ENCODE results near the gene PITPNM3.

PITPNM3 gene

DNA sequence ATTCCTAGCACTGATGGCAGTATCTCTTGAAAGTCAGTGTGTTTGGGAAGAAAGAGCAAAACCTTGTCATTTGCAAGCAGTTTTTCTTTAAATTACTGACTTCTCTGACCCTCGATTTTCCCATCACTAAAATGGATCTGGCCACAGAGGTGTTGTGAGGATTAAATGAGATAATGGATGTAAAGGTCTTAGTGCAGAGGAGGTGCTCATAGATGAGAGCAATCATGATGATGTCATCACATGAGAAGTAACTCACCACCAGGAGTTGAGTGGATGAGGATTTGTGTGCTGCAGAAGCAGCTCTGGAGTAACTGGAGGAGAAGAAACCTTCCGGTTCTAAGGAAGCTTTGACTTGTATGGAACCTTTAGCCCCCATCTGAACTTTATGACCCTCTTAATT is 30.6 kb downstream of the PITPNM3 start:
- no peak for DNase-seq

DNA sequence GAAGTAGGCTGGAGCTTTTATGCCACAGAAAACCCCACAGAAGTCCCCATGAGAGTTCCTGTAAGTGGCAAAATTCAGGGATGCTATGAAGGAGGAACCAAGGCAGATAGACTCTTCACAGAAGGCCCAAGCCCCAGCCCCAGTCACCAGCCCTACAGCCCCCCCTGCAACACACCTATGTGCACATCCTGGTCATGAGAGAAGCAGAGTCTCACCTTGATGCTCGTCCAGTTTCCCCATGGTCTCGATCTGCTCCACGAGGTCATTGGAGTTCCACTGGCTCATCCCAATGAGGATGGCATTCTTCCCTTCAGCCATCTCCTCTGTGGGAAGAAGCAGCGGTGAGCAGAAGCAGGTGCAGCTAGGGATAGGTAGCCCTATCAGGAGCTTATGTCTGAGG is 31.2 kb downstream of the PITPNM3 start:
- DNase-seq = no peak

DNA sequence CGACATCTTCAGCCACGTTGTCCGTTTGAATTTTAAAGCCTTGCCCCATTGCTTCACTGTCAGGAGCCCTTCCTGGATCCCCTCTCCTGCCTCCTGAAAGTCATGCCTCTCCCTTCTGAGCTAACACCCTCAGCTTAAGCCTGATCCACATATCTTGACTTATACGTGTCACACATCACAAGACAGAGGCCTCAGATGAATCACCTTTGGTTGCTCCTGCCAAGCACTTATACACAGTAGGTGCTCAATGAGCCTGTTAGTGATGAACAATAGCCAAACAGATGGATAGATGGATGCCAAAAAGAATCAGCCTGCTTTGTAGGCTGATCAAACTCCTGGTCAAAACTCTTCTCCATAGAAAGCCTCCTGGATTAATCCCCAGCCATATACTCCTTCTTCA is 31.8 kb downstream of the PITPNM3 start:
- DNase-seq = no peak

DNA sequence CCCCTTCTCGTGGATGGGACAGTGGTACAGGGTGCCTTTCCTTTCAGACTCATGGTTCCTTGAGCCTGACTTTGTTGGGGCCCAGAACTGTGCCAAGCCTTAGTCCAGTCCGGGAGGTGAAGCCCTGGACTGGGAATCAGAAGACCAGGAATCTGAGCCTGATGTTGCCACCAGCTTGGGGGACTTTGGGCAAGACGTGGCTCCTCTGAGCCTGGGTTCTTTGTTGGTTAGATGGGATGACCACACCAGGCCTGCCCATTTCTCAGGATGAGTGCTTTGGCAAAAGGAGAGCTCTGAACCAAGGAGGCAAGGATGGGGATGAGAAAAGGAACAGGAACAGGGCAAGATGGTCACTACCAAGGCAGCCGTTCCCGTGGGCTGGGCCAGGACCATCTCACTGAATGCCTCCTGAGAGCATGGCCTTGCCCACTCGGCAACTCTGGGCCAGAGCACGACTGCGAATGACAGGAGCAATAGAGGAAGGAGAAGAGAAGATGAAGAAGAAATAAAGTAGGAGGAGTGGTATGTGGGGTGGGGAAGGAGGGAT is 32.5 kb downstream of the PITPNM3 start:
- DNase-seq = no peak

DNA sequence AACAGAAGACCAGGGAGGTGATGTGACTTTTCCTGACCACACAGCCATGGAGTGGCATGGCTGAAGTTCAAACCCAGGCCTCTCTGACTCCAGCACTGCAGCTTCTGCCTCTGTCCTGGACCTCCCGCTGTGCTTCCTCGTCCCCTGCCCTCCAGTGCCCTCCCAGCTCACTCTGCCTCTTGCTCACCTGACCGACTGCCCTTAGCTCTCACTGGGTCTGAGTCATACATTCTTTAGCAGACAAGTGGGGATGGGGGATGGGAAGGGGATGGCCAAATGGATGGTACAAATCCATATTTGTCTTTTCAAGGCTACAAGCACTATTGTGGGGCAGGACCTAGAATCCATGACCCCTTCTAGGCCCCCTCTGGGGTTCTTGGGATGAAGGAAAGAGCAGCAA is 33.0 kb downstream of the PITPNM3 start:
- no peak for DNase-seq

DNA sequence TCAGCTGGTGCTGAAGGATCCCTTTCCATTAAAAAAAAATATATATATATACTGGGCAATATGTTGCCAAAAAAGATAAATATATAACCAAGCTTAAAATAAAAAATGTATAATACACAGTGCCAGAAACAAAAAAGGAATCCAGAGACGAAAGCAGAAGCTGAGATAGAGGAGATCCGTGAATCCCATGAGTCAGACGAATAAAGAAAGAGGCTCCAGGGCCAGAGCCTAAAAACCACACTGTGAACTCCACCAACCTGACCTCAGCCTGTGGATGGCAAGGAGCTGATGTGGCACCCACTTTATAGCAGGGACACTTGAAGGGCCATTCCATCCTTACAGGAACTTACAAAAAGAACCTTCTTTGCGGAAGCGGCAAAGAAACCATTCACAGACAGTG is 34.8 kb downstream of the PITPNM3 start:
- no peak for DNase-seq

DNA sequence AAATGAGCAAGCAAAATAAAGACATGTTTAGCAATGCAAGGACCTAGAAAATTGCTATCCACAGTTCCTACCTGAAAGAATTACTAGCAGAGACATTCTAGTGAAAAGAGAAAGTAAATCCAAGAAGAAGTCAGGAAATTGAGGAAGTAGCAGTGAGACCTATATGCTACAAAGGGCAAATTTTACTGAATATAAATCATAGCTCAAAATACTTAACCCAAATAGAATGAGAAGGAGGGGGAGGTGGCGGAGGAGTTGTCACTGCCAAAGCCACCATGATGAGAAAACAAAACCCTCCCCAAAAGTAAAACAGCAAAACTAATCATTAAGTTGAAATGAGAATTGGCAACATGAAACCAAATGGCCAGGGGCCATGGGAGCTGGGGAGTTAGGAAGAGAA is 39.3 kb downstream of the PITPNM3 start:
- no peak for DNase-seq

DNA sequence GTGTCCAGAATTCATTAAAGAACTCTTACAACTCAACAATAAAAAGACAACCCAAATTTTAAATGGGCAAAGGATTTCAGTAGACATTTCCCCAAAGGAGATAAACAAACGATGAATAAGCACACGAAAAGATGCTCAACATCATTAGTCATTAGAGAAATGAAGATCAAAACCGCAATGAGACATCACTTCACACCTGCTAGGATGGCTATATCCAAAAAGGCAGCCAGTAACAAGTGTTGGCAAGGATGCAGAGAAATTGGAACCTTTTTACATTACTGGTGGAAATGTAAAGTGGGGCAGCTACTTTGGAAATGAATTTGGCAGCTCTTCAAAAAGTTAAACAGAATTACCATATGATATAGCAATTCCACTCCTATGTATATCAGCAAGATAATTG is 42.0 kb downstream of the PITPNM3 start:
- DNase-seq = no peak

DNA sequence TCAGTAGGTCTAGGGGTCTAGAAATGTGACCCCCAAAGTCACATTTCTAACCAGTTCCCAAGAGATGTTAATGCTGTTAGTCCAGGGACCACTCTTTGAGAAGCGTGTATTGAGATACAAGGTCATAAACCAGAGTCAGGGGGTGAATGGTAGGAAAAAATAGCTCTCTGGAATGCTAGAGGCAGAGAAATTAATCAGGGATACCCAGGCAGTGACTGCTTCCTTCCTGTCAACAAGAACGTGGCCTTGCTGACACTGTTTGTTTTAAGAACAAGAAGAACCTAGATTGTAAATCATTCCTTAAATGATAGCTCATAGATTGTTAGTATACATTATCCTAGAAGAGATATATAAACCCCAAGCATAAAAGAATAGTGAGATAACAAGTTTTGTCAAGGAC is 43.8 kb downstream of the PITPNM3 start:
- no peak for DNase-seq

DNA sequence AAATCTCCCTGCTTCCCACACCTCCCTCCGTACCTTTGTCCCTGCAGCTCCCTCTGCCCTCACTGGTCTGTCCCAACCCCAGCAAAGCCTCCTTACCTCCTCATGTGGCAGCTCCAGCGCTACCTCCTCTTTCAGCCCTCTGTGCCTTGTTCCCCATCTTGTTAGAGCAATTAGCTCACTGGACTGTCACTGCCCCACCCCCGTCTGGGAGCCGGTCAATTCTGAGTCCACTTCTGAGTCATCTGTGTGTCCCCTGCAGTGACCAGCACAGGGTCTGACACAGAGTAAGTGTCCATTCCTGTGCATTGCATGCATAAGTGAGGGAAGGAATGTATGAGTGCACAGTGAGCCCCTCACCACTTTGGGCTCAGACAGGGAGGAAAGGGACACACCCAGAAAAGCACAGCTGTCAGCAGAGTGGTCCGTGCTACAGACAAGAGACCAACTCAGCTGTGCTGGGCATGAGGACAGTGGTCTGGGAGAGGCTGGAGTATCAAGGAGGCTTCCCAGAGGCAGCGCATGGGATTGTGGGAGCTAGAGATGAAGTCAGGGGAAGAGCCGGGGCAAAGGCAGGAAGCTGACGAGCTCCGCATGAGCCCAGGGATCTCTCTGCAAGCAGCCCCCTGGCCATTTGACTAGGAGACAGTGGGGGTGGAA is 45.9 kb downstream of the PITPNM3 start:
- DNase-seq = no peak

DNA sequence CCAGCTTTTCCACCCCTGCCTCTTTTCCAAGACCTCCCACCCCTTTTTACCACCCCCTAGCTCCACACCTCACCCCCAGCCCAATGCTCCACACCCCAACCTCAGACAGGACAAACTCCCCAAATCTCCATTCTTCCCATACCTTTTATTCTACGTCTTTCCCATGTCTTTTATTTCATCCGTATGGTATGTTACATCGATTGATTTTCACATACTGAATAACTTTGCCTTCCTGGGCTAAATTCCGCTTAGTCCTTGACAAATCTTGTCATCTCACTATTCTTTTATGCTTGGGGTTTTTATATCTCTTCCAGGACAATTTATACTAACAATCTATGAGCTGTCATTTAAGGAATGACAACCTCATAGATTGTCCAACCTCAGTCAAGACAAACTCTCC is 46.4 kb downstream of the PITPNM3 start:
- no peak for DNase-seq

DNA sequence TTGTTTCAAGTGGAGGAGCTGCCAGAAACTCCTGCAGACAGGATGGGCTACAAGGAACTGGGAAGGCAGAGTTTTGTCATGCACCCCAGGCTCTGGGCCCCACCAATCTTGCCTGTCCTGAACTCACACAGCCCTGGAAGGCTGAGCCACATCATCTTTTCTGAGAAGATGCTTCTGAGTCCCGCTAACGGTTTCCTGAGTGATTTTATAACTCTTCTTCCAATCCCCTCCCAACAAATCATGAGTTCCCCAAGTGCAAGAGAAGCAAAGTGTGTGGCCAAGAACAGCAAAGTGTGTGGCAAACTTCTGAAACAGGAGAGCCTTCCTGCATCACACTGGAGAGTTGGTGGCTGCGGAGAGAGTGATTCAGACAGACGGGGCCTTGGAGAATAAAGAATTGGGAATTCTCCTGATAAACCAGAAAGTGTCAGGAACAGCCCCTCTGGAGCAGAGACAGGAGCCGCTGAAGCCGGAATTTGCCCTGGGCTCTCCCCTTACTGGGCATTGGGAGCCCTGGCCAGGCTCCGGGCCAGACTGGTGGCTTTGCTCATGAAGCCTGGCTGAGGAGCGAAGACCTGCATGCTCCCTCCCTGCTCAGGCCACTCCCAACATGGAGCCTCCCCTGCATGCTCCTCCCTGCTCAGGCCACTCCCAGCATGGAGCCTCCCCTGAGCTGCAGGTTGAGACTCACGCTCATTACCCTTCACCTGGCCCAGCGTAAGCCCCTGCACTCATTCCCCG is 47.2 kb downstream of the PITPNM3 start:
- peak in 1 of 14 donors; percentile 25 for DNase-seq

DNA sequence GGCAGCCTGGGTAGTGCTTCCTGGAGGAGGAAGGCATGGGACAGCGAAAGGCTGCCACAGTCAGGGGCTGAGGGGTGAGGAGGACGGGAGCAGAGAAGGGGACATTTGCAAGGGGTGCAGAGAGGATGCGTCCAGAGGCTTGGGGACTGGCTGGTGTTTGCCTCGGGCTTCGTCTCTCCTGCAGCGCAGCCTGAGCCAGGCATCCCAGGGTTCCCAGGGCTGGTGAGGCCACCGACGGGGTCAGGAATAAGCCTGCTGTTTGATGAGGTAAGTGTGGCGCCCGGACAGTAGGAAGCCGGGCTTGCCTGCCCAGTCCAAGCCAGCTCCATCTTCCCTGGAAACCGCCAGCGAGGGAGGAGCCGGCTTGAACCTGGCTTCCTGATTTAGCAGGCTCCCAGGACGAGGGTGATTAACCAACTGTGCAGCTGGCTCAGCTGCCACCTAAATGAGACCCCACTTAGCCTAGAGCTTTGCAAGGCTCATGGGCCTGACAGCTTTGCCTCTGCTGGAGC is 47.8 kb downstream of the PITPNM3 start:
- peak in 1 of 14 donors; percentile 34 for DNase-seq

DNA sequence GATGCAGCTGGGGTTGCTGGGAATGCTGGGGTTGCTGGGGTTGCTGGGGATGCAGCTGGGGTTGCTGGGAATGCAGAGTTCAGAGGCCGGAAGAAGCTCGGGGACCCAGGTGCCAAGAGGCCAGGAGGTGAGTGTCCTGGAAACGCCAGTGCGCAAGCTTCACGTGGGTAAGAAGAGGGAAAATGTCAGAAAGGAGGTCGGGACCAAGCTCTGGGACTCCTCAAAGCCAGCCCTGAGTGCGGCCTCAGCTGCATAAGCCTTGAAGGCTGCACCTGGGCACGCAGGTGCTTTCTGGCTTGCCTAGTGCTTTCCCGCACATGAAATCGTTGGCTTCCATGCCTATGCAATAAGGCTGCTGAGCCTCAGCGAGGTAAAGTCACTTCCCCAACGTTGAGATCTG is 48.3 kb downstream of the PITPNM3 start:
- no peak for DNase-seq

DNA sequence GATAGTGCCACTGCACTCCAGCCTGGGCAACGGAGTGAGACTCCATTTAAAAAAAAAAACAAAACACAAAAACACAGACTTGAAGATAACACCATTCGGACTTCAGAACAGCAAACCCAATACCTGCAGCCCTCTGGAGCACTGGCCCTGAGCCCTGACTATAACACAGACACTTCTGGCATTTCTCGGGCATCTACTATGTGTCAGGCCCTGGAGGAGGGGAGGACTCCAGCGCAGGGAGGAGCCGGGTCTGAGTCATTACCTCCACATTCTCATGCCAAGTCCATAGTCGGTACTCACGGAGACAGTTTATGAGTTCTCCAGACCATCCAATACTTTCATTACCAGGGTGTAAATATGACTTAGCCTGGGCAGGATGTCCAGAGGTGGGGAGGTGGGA is 48.8 kb downstream of the PITPNM3 start:
- DNase-seq = no peak

DNA sequence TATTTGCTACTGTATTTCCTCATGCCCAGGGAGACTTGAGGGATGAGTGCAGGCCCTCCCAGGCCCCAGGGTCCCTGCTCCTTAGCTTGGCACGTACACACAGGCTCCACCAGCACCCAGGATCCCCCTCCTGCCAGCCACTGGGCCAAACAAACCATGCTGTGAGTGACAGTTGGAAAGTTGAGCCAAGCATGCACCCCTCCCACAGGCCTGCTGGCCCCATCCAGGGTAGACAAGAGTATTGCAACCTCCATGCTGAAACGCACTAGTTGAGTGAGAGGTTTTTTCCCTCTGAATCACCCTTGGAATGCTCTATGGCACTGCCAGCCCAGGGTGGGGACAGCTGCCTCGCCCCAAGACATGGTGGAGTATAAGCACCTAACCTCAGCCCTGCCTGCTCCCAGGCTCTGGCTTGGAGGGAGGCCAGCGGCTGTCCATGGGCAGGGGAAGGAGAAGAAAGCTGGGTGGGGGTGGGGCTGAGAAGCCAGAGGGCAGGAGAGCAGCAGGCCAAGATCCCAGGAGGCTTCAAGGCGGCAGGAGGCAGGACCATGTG is 49.6 kb downstream of the PITPNM3 start:
- no peak for DNase-seq

DNA sequence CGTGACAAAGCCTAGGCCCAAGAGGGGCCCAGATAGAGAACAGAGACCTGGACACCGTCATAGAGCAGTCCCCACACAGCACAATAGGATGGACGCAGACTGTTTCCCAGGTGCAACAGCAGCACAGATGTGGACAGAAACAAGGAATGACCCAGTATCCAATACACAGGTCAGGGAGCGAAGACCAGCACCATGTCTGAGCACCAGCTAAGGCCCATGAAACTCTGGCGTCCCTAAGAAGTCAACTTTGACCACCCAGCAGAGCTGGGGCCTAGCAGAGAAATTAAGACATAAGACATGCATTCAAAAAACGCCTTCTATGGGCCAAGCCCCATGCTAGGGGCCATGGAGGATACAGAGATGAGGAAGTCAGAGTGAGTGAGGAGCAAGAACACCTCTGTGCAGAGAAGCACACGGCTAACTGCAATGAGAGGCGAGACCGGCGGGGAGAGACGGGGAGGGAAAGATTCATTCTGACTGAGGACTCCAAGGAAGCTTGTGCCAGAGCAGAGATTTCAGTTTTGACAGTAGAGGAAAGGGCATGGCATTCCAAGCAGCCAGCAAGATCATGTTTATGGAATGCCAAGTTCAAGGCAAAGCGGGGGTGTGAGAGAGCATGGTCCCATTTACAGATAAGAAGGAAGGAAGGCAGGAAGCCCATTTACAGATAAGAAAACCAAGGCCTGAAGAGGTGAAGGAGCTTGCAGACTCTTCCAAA is 50.8 kb downstream of the PITPNM3 start:
- no peak for DNase-seq

DNA sequence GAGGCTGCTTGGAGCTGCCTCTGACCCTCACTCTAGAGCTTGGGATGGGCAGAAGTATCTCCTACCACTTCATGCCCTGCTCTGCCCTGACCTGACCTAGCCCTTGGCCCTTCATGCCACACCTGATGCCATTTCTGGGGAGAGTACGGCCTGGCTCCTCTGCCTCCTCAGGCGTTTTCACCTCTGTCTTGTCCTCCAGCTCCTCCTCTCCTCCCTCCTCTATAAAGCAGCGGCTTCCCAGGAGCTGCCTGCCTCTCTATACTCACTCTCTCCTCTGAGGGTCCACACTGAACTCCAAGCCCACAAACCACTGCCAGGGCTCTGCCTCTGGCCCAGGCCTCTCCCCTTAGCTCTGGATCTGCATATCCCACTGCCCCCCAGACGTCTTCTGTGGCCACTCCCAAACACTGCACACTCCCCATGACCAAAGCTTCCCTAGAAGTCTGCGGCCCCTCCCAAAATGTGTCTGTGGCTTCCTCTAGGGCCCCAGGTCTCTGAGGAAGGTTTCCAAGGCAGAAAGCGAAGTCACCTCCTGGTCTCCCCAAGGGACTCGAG is 52.6 kb downstream of the PITPNM3 start:
- DNase-seq = no peak

DNA sequence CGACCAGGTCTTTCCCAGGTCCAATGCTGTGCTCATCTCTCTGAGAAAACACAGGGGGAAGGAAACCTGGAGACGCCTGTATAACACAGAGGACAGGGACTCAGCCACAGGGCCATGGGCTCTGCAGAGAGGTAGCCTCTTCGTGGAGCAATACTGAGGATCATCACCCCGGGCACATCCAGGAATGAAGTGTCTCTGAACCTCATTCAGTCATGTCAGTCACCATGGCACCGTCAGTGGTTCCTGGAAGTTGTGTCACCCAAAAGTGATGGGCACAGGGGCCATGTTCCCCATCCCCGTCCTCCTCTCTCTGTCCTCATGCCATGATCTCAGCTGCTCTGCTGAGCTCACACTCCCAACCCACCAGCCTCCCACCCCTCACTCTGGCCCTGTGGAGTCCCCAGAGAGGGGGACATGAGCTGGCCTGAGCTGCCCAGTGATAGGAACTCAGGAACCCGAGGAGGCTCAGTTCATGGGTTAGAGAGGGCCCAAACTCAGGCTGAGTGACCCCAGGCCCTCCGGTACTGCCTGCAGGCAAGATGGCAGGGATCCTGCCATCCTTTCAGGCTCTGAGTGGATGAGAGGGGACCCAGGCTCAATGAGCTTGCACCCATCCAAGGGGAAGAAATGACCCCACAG is 53.4 kb downstream of the PITPNM3 start:
- no peak for DNase-seq

DNA sequence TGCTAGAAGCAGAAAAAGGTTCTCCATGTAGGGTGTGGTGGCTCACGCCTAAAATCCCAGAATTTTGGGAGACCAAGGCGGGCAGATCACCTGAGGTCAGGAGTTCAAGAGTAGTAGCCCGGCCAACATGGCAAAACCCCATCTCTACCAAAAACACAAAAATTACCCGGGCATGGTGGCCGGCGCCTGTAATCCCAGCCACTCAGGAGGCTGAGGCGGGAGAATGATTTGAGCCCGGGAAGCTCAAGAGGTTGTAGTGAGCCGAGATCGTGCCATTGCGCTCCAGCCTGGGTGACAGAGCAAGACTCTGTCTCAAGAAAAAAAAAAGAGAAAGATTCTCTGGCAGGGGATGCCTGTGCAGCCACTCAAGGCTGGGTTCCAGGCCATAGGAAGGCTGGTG is 54.2 kb downstream of the PITPNM3 start:
- no peak for DNase-seq

DNA sequence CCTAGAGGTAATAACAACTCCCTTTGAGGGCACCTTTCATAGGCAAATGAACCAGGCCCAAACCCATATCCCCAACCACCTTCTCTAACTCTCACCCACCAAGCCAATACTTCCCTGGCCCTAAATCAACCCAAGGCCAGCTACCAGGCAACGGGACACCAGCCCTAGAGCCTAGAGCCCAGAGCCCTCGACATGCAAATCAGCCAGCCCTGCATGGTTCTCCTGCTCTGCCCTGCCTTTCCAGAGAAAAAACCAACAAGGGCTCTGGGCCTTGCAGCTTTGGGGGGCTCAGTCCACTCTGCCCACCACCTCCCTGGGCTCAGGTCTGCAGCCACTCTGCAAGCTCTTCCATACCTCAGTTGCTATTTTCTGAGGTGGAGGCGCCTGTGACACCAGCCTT is 55.0 kb downstream of the PITPNM3 start:
- DNase-seq = no peak

DNA sequence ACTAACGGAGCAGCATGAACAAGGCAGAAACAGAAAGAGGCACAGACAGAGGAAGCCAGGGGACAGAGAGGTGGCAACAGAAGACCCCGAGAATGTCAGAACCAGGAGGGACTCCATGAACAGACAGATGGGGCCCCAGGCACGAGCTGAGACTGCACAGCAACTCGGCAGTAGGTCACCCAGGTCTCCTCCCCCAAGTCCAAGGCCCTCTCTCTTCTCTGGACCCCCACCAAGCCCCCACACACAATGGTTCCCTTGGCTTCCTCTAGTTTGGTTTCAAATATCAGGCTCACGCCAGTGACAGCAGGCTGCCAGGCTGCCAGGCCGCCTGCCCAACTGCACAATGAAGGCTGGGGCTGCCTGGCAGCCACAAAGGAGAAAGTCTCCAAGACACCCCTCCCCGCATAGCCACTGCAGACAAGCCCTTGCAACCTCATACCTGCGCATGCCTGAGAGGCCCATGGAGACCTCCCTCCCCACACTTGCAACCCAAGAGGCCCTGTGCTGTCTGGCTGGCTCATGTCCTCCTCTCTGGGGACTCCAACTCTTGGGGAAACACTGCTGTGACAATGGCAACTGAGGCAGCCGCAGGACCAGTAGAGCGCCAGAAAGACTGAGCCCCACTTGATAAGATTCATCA is 57.3 kb downstream of the PITPNM3 start:
- peak in 7 of 14 donors; percentile 18 to 73 (median 41) for DNase-seq
